T47D (cell line): ENCODE data around the gene GATB.

ENCODE experiments used
- DNase-seq, 2 experiments: peaks; one replicate each; pipeline versions ENCODE4 v3.0.0 to v3.0.0-alpha.2; 2011 to 2012; ENCODE audit warnings: low read depth in 1 of 2, low spot score in 1 of 2
- JUND ChIP-seq: IDR thresholded peaks from 2 replicates; pipeline ENCODE4 v1.6.1; 2012; ENCODE audit warnings: low read depth
- in situ Hi-C: cut with HindIII; loops from 2 replicates; pipeline ENCODE4 v1.10.0; 2016; ENCODE audit warnings: low sequenced_read_pairs, low pct_unique_long_range_greater_than_20kb

The GATB gene

GRCh38 chr4:151659601-151660364 is 101.0 kb downstream of the GATB start:
- in situ Hi-C loops: no loop called here
- DNase-seq: no peak
- no peak for TF ChIP-seq JUND

GRCh38 chr4:151658959-151659600 is 101.7 kb downstream of the GATB start:
- DNase-seq: no peak
- TF ChIP-seq JUND: no peak
- in situ Hi-C loops: no loop called here

- TF ChIP-seq JUND: no peak
- DNase-seq: no peak
- in situ Hi-C loops: no loop called here
Observed at GRCh38 chr4:151657896-151658295, 102.9 kb downstream of the GATB start.

GRCh38 chr4:151656058-151656457 is 104.7 kb downstream of the GATB start:
- in situ Hi-C loops: no loop called here
- no peak for DNase-seq
- no peak for TF ChIP-seq JUND

- DNase-seq: no peak
- TF ChIP-seq JUND: no peak
- in situ Hi-C loops: no loop called here
Observed at GRCh38 chr4:151653548-151653918, 107.3 kb downstream of the GATB start.

GRCh38 chr4:151652841-151653547 is 107.8 kb downstream of the GATB start:
- in situ Hi-C loops: no loop called here
- no peak for TF ChIP-seq JUND
- DNase-seq: no peak

GRCh38 chr4:151651496-151651895 is 109.3 kb downstream of the GATB start:
- in situ Hi-C loops: no loop called here

GRCh38 chr4:151649479-151649878 is 111.3 kb downstream of the GATB start:
- in situ Hi-C loops: no loop called here

More at GRCh38 chr4:151651496-151651895, 109.3 kb downstream of the GATB start:
- no peak for DNase-seq
- no peak for TF ChIP-seq JUND

GRCh38 chr4:151646322-151646721 is 114.5 kb downstream of the GATB start:
- no peak for TF ChIP-seq JUND
- DNase-seq: no peak
- in situ Hi-C loops: no loop called here

More at GRCh38 chr4:151649479-151649878, 111.3 kb downstream of the GATB start:
- no peak for DNase-seq
- TF ChIP-seq JUND: no peak

- TF ChIP-seq JUND: no peak
- in situ Hi-C loops: no loop called here
- peak in 1 of 2 experiments; percentile 8 for DNase-seq
Observed at GRCh38 chr4:151644622-151645021, 116.2 kb downstream of the GATB start.

- TF ChIP-seq JUND: no peak
- no peak for DNase-seq
- in situ Hi-C loops: no loop called here
Observed at GRCh38 chr4:151643564-151643963, 117.2 kb downstream of the GATB start.

GRCh38 chr4:151641983-151642382 is 118.8 kb downstream of the GATB start:
- DNase-seq: no peak
- in situ Hi-C loops: no loop called here
- TF ChIP-seq JUND: no peak

- DNase-seq: peak in 1 of 2 experiments; percentile 2
- in situ Hi-C loops: no loop called here
- no peak for TF ChIP-seq JUND
Observed at GRCh38 chr4:151641167-151641566, 119.6 kb downstream of the GATB start.

GRCh38 chr4:151640381-151640780 is 120.4 kb downstream of the GATB start:
- TF ChIP-seq JUND: no peak
- in situ Hi-C loops: no loop called here
- no peak for DNase-seq
